ENCODE measurements around the gene LEF1. TPM values are rescaled to one million over a fixed set of nuclear protein-coding genes. Genes with fewer than 3 reads are reported as not detected.

Gene LEF1
- total RNA-seq, 1 experiment from 2014 or later = 2.8 TPM

- Histone ChIP-seq H3K9me3 (ENCODE audit: insufficient read depth, low read depth) (no peaks in the 10 kb centered on the region), H3K4me2 (no peak overlapping the region), H3K36me3 (ENCODE audit: low read depth) (no peaks in the 10 kb centered on the region), H3K79me2 (ENCODE audit: low read depth) (no peaks in the 10 kb centered on the region), H3K4me3 (no peak overlapping the region), H4K20me1 (ENCODE audit: insufficient read depth) (no peaks in the 10 kb centered on the region), H2AFZ (no peak overlapping the region), H3K27me3 (ENCODE audit: insufficient read depth, low read depth) (no peaks in the 10 kb centered on the region), H3K4me1 (replicated peaks; ENCODE audit: insufficient read depth) (no peaks in the 10 kb centered on the region), H3K9me2 (ENCODE audit: insufficient read depth) (no peaks in the 10 kb centered on the region), H3F3A (ENCODE audit: insufficient read depth, low read depth) (no peaks in the 10 kb centered on the region), H3K27ac (no peak overlapping the region)
- POLR2A ChIA-PET (ENCODE audit: unreplicated experiment) = no interaction called here
- BruUV-seq (replicated peaks) = no TSS peak
- intact Hi-C loops (cut with micrococcal nuclease; ENCODE audit: unreplicated experiment) = no loop called here
- DNase-seq = no peak
- CTCF ChIA-PET = no interaction called here
- TF ChIP-seq EZH2 (IDR thresholded peaks at IDR 0.05; ENCODE audit: low read depth) (no peak), CTCF (conservative IDR thresholded peaks at IDR 0.05) (no peak)
Observed at GRCh38 chr4:108142870-108143269, 25.9 kb downstream of the LEF1 start.

GRCh38 chr4:108141213-108141950 is 27.4 kb downstream of the LEF1 start:
- CTCF ChIA-PET = no interaction called here
- BruUV-seq (replicated peaks) = no TSS peak
- Histone ChIP-seq H3K4me3 (no peak overlapping the region), H3K9me3 (ENCODE audit: insufficient read depth, low read depth) (no peaks in the 10 kb centered on the region), H3K79me2 (ENCODE audit: low read depth) (no peaks in the 10 kb centered on the region), H3F3A (ENCODE audit: insufficient read depth, low read depth) (no peaks in the 10 kb centered on the region), H3K27me3 (ENCODE audit: insufficient read depth, low read depth) (no peaks in the 10 kb centered on the region), H3K9me2 (ENCODE audit: insufficient read depth) (no peaks in the 10 kb centered on the region), H4K20me1 (ENCODE audit: insufficient read depth) (no peaks in the 10 kb centered on the region), H2AFZ (no peak overlapping the region), H3K27ac (no peak overlapping the region), H3K4me1 (replicated peaks; ENCODE audit: insufficient read depth) (no peaks in the 10 kb centered on the region), H3K36me3 (ENCODE audit: low read depth) (no peaks in the 10 kb centered on the region), H3K4me2 (no peak overlapping the region)
- POLR2A ChIA-PET (ENCODE audit: unreplicated experiment) = no interaction called here
- TF ChIP-seq CTCF (conservative IDR thresholded peaks at IDR 0.05) (no peak), EZH2 (IDR thresholded peaks at IDR 0.05; ENCODE audit: low read depth) (no peak)
- DNase-seq = no peak
- intact Hi-C loops (cut with micrococcal nuclease; ENCODE audit: unreplicated experiment) = no loop called here

GRCh38 chr4:108140328-108140727 is 28.4 kb downstream of the LEF1 start:
- Histone ChIP-seq H3K4me2 (no peak overlapping the region), H3K36me3 (ENCODE audit: low read depth) (no peaks in the 10 kb centered on the region), H2AFZ (no peak overlapping the region), H3K27me3 (ENCODE audit: insufficient read depth, low read depth) (no peaks in the 10 kb centered on the region), H3K79me2 (ENCODE audit: low read depth) (no peaks in the 10 kb centered on the region), H3F3A (ENCODE audit: insufficient read depth, low read depth) (no peaks in the 10 kb centered on the region), H3K9me2 (ENCODE audit: insufficient read depth) (no peaks in the 10 kb centered on the region), H3K4me1 (replicated peaks; ENCODE audit: insufficient read depth) (no peaks in the 10 kb centered on the region), H4K20me1 (ENCODE audit: insufficient read depth) (no peaks in the 10 kb centered on the region), H3K4me3 (no peak overlapping the region), H3K27ac (no peak overlapping the region), H3K9me3 (ENCODE audit: insufficient read depth, low read depth) (no peaks in the 10 kb centered on the region)
- ChIA-PET CTCF (no interaction called here), POLR2A (ENCODE audit: unreplicated experiment) (no interaction called here)
- intact Hi-C loops (cut with micrococcal nuclease; ENCODE audit: unreplicated experiment) = no loop called here
- BruUV-seq (replicated peaks) = no TSS peak
- DNase-seq = no peak
- TF ChIP-seq CTCF (conservative IDR thresholded peaks at IDR 0.05) (no peak), EZH2 (IDR thresholded peaks at IDR 0.05; ENCODE audit: low read depth) (no peak)
